ENCODE data around the gene KIAA0408.

The KIAA0408 gene

DNA sequence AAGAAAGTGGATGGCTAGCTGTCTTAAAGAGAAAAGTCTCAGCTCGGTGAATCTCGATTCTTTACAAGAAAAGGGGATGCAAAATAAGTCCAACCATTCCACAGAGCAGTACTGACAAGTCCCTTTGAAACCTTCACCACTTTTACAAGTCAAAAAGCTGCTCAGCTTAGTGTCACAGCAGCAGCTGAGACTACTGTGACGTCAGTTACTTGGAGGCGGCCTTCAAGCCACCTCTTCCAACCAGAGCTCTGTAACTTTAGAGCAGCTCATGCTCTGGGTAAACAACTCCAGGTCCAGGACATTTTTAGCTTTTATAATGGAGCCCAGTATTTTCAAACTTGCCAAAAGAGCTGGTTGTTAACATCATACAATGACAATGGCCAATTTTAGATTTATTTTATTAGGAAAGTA is at the start of gene KIAA0408:
KIAA0408 (minus strand) TSS at position 159 of the 411 bp plus-strand sequence. CDS start 5,408 bp downstream, outside the sequence.
- DNase-seq (ENCODE audit: low spot score) = peak; percentile 31

DNA sequence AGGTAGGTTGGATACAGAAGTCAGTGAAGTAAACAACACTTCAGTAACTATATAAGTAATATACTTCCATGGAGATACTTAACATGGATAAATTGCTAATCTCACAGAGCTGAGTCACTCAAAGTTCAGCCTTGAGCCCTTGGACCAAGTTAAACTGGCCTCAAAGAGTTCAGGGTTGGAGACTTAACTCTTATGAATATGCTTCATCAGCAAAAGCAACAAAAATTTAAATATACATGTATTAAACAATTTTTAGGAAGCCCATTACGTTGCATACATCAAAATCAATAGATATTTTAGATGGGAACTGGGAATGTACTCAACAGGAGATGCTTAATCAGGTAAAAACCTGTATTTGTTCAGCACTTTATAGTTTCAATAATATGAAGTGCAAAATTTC is 47.7 kb upstream of the KIAA0408 start:
- DNase-seq (ENCODE audit: low spot score) = no peak

DNA sequence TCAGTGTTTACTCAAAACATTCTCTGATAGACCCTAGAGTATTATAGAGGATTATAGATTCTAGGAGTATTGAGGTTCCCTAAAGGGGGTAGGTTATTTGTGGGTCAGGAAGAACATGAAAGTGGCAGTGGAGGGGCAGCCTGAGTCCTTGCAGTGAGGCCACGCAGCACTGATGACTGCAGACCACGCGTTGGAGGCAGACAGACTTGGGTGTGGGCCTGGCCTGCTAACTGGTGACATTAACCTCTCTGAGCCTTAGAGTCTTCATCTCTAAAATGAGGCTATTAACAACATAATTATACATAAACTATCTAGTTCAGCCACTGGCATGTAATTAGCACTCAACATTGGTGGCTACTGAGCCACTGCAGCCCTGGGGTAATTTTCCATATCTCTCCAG is 43.8 kb upstream of the KIAA0408 start:
- no peak for DNase-seq (ENCODE audit: low spot score)

- no peak for DNase-seq (ENCODE audit: low spot score)
Observed at GRCh38 chr6:127497410-127497809, 38.2 kb upstream of the KIAA0408 start.

DNA sequence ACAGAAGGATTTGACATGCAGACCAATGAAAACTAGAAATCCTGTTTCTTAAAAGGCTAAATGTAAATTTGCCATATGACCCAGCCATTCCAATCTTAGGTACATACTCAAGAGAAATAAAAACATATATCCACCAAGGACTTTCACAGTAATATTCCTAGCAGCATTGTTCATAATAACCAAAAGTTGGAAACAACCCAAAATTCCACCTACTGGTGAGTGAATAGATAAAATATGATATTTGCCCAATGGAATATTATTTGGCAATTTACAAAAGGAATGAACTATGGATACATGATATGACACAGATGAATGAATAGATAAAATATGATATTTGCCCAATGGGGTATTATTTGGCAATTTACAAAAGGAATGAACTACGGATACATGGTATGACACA is 37.3 kb upstream of the KIAA0408 start:
- no peak for DNase-seq (ENCODE audit: low spot score)

- DNase-seq (ENCODE audit: low spot score) = no peak
Observed at GRCh38 chr6:127494240-127494767, 35.1 kb upstream of the KIAA0408 start.

- DNase-seq (ENCODE audit: low spot score) = no peak
Observed at GRCh38 chr6:127489248-127489647, 30.1 kb upstream of the KIAA0408 start.

DNA sequence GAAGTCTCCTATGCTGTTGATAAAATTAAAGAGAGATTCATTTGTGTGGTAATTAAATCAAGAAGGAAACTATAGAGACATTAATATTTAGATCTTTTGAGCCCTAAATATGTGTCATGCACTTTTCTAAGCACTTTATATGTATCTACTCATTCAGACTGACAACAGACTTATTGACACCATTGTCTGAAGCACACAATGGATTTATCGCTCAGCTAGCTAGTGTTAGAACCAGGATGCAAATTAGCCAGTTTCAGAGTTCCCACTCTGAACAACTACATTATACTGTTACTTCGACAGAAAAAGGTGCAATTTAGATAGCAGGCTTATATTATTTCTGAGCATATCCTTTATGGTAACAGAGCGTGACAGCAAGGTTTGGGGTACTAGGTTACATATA is 27.7 kb upstream of the KIAA0408 start:
- DNase-seq (ENCODE audit: low spot score) = no peak

GRCh38 chr6:127484212-127484863 is 25.1 kb upstream of the KIAA0408 start:
- peak; percentile 44 for DNase-seq (ENCODE audit: low spot score)

DNA sequence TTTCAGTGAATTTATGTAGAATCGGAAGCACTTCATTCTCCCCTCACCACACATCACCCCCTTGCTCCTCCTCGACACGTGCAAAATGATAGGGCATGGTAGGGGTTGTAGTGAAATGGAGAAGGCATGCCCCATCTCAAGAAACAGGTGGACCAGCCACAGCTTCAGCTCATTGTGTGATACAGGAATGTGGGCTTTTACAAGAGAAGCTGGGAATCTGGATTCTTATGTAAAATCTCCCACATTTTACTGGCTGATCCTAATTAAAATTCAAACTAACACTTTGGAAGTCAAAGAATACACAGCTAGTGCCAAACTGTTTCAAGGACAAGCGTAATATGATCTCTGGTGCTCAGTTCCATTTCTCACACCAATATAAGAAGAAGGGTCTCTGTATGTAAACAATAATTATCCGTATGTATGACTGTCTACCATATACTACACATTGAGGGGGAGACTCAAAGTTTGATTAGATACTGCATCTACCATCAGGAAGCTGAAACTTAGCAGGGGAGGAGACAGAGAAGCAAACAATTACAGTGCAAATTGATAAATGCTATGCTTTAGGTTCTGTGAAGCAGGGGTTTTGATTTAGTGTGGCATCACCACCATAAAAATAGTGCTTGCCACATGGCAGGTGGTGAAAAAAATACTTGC is 24.3 kb upstream of the KIAA0408 start:
- DNase-seq (ENCODE audit: low spot score) = no peak

GRCh38 chr6:127482325-127482724 is 23.1 kb upstream of the KIAA0408 start:
- no peak for DNase-seq (ENCODE audit: low spot score)

GRCh38 chr6:127481628-127482027 is 22.4 kb upstream of the KIAA0408 start:
- no peak for DNase-seq (ENCODE audit: low spot score)

GRCh38 chr6:127481111-127481510 is 21.9 kb upstream of the KIAA0408 start:
- DNase-seq (ENCODE audit: low spot score) = no peak

GRCh38 chr6:127477658-127478057 is 18.5 kb upstream of the KIAA0408 start:
- no peak for DNase-seq (ENCODE audit: low spot score)

- no peak for DNase-seq (ENCODE audit: low spot score)
Observed at GRCh38 chr6:127475823-127476176, 16.6 kb upstream of the KIAA0408 start.

- no peak for DNase-seq (ENCODE audit: low spot score)
Observed at GRCh38 chr6:127475135-127475822, 16.1 kb upstream of the KIAA0408 start.

DNA sequence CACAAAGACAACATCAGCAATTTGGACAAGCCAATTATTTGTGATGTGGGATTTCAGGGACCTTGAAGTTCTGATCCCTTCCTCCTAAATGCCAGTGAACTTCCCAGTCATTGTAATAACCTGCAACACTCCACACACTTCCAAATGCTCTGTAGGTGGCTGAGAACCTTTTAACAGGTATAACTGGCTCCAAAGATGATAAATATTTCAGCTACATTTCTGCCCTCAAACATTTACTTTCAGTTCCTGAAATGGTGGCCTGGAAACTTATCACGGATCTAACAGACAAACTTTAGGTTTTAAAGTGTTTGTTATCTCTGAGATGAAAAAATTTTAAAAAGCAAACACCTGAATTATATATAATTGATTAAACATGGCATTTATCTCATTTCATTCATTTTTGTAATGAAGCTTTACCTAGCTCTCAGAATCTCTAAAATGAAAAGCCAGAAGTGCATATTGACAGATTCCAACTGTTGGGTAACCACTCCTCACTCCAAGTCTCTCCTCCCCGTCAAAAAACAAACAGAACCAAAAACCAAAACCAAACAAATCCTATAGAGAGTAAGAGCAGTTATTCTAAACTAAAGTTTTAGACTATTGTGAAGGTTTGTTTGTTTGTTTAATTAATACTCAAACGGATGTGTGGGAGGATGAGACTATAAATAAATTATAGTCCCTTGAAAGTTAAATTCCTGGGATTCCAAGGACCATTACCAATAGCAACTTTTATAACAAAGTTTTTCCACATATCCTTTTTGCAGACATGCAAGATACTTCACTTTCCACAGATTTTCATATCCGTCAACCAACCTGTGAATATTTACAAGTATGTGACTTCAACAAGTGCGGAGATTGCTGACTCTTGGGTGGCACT is 12.4 kb upstream of the KIAA0408 start:
- no peak for DNase-seq (ENCODE audit: low spot score)

DNA sequence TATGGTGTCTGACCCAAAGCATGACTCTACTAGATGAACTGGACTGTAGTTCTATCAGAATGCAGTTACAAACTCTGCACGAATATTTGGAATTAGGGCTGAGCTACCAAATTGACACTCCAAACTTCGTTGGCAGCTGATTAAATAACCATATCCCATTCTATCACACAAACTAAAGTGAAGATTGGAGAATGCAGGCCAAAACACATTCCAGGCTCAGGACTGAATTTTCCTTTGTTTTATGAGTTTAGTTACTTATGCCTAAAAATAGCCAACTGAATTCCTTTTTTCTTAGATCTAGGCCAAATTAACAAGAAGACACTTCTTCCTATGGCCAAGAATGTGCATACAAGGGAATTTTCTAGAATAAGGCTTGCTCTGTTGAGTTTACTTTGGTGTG is 9.7 kb upstream of the KIAA0408 start:
- no peak for DNase-seq (ENCODE audit: low spot score)

DNA sequence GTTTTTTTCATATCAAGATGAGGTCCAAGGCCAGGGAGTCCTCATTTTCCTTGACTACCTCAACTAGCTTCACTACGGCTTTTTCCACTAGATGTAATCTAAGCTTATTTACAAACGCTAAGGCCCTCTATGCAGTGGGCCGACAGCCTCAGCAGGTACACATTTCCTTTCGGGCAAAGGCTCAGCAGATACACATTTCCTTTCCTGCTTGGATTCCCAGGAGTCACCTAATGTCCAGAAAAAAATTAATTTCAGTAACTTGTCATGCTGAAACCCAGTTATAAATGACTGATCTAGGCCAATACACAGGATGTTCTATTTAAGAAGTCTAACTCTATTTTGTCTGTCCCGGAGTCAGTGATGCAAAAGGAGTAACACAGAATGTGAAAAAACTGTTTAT is 7.2 kb upstream of the KIAA0408 start:
- DNase-seq (ENCODE audit: low spot score) = no peak

DNA sequence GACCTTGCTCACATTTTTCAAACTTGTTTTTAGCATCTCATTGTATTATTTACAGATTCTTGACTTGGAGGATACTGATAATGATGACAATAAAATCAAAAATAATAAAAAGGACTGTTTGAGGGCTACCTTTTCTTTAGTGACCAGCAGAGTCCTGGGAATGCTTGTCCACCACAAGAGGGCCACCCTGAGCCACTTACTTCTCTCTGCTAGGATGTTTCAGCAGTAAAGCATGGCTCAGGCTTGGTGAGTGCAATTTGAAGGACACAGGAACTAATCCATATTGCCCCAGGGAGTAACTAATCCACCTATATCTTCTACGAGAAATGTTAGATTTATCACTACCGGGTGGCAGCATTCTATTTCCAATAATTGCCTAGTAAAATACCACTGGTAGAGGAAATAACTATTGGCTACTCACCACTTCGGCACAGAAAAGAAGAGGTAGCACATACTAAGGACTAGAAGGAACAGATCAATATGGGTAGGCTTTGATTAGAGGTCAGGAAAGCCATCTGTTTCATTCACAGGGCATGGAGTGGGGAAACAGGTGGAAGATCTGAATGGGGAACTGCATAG is 5.8 kb upstream of the KIAA0408 start:
- peak; percentile 60 for DNase-seq (ENCODE audit: low spot score)

DNA sequence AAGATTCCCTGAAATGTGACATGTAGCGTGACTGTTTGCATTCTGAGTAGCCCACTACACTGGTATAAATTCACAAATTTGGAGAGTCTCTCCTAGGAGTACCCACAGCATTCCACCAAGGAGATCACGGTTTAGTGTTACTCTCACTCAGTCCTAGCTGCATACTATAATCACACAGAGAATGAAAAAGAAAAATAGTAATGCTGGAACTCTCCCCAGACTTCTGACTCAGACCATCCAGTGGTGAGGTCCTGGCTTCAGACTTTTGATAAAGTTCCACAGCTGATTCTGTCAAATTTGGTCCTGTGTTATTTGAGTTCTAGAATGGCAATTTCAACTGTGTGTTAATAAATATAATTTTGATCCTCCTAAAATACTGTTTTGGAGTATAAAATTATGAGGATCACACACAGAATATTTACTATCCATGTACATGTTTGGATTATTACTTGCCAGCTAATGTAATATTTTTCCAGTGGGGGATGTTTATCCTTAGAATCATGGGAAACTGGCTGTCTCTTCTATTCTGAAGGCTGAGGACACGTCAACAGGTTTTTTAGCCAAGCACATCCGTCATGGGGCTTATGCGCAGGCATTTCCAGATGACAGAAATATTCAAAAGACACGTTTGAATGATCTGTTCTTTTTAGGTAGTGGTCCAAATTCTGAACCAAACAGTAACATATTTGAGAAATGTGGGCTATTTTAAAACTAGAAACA is 5.1 kb upstream of the KIAA0408 start:
- no peak for DNase-seq (ENCODE audit: low spot score)

Measured in COLO829 (cell line).